Upper lobe of left lung (tissue), 4 donors: ENCODE results near the gene PCSK9.
"Not testable (repeated sequence)": the region's sequence is repeated elsewhere in the genome, so short reads cannot be mapped to it uniquely, and the experiment has no call there.

Experiments
- POLR2A ChIP-seq, 4 donors: fragments of 450-650 bp; IDR thresholded peaks; one replicate each; pipeline ENCODE4 v1.5.1; 2016 to 2017; ENCODE audit warnings: antibody characterized with exemption in 4 of 4, mild to moderate bottlenecking in 2 of 4
- TF ChIP-seq, protein P1 (sequence below), 6 experiments: fragments of 450-650 bp in 4 of 6; fragments of 200-600 bp in 2 of 6; sonication (generic) in 2 of 6; IDR thresholded peaks; one replicate each; pipeline ENCODE4 v1.5.1; 2016 to 2019; ENCODE audit warnings: antibody characterized with exemption in 6 of 6

GRCh38 chr1:55024163-55024562, 15.2 kb upstream of the PCSK9 start:
- TF ChIP-seq POLR2A (IDR thresholded peaks at IDR 0.05) = not testable (repeated sequence)
- TF ChIP-seq, protein P1, sequence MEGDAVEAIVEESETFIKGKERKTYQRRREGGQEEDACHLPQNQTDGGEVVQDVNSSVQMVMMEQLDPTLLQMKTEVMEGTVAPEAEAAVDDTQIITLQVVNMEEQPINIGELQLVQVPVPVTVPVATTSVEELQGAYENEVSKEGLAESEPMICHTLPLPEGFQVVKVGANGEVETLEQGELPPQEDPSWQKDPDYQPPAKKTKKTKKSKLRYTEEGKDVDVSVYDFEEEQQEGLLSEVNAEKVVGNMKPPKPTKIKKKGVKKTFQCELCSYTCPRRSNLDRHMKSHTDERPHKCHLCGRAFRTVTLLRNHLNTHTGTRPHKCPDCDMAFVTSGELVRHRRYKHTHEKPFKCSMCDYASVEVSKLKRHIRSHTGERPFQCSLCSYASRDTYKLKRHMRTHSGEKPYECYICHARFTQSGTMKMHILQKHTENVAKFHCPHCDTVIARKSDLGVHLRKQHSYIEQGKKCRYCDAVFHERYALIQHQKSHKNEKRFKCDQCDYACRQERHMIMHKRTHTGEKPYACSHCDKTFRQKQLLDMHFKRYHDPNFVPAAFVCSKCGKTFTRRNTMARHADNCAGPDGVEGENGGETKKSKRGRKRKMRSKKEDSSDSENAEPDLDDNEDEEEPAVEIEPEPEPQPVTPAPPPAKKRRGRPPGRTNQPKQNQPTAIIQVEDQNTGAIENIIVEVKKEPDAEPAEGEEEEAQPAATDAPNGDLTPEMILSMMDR (IDR thresholded peaks at IDR 0.05) = not testable (repeated sequence)
